Ascending aorta (tissue), 2 donors: ENCODE data around the gene CD209. TPM values are rescaled to one million over a fixed set of nuclear protein-coding genes. Genes with fewer than 3 reads are reported as not detected.
A peak's percentile ranks its signal among the peaks of the same experiment; 100 is the strongest.

Experiments used
- DNase-seq, 2 donors: peaks; one replicate each; pipeline ENCODE4 v3.0.0-alpha.2; 2019; ENCODE audit warnings: low spot score in 2 of 2
- H3K27ac ChIP-seq, 2 donors: fragments of 200-600 bp; sonication (generic); one replicate each; pipeline ENCODE4 v1.5.1; 2016 to 2017; ENCODE audit warnings: mild to moderate bottlenecking in 1 of 2
- H3K27me3 ChIP-seq: fragments of 200-600 bp; sonication (generic); one replicate; pipeline ENCODE4 v1.5.1; 2017
- H3K36me3 ChIP-seq, 2 donors: fragments of 200-600 bp; sonication (generic); one replicate each; pipeline ENCODE4 v1.5.1; 2016
- H3K4me1 ChIP-seq, 2 donors: fragments of 200-600 bp; sonication (generic); one replicate each; pipeline ENCODE4 v1.5.1; 2016 to 2017; ENCODE audit warnings: mild to moderate bottlenecking in 1 of 2
- H3K4me3 ChIP-seq, 2 donors: fragments of 200-600 bp; sonication (generic); one replicate each; pipeline ENCODE4 v1.5.1; 2016 to 2017; ENCODE audit warnings: mild to moderate bottlenecking in 1 of 2
- H3K9me3 ChIP-seq, 2 donors: fragments of 200-600 bp; sonication (generic); one replicate each; pipeline ENCODE4 v1.5.1; 2016
- CTCF ChIP-seq, 3 experiments: fragments of 200-600 bp in 2 of 3; fragments of 450-650 bp in 1 of 3; sonication (generic) in 2 of 3; IDR thresholded peaks; one replicate each; pipeline ENCODE4 v1.5.1; 2016 to 2019; ENCODE audit warnings: antibody characterized with exemption in 3 of 3, mild to moderate bottlenecking in 1 of 3, moderate library complexity in 1 of 3
- intact Hi-C: fragments of 100-400 bp; cut with DNase I; formaldehyde crosslinking; loops from one replicate; pipeline ENCODE4 v1.15.1; 2023
- total RNA-seq: library from RNA; depleted of rRNA; stranded (reverse); fragments of >200 nt; gene quantifications from one replicate; pipeline ENCODE4 v1.1.0, GENCODE V29; 2016

CD209 gene
- total RNA-seq, 1 donor from 2014 or later = 12.6 TPM

GRCh38 chr19:7709932-7710460, 37.3 kb downstream of the CD209 start:
- TF ChIP-seq CTCF (IDR thresholded peaks at IDR 0.05) = no peak
- Histone ChIP-seq H3K4me3 (no peak overlapping the region), H3K27ac (no peak overlapping the region), H3K9me3 (no peaks in the 10 kb centered on the region), H3K27me3 (no peaks in the 10 kb centered on the region), H3K36me3 (no peaks in the 10 kb centered on the region), H3K4me1 (no peaks in the 10 kb centered on the region)
- intact Hi-C loops = no loop called here
- DNase-seq = no peak

- H3K27ac ChIP-seq = no peak overlapping the region
- no peak overlapping the region for H3K4me3 ChIP-seq
- DNase-seq = no peak
- TF ChIP-seq CTCF (IDR thresholded peaks at IDR 0.05) = no peak
- no peaks in the 10 kb centered on the region for H3K9me3 ChIP-seq
- intact Hi-C loops = no loop called here
- H3K36me3 ChIP-seq = no peaks in the 10 kb centered on the region
- no peaks in the 10 kb centered on the region for H3K4me1 ChIP-seq
- no peaks in the 10 kb centered on the region for H3K27me3 ChIP-seq
Measured at GRCh38 chr19:7706955-7707456, 40.3 kb downstream of the CD209 start.

- DNase-seq = no peak
- Histone ChIP-seq H3K36me3 (no peaks in the 10 kb centered on the region), H3K27me3 (no peaks in the 10 kb centered on the region), H3K27ac (peak overlapping the region in 1 of 2 donors; percentile 16), H3K4me3 (no peak overlapping the region), H3K9me3 (no peaks in the 10 kb centered on the region), H3K4me1 (no peaks in the 10 kb centered on the region)
- TF ChIP-seq CTCF (IDR thresholded peaks at IDR 0.05) = no peak
- intact Hi-C loops = no loop called here
Measured at GRCh38 chr19:7706188-7706954, 41.0 kb downstream of the CD209 start.

- DNase-seq = no peak
- peak overlapping the region in 1 of 2 donors; percentile 16 for H3K27ac ChIP-seq
- H3K27me3 ChIP-seq = no peaks in the 10 kb centered on the region
- intact Hi-C loops = no loop called here
- H3K9me3 ChIP-seq = no peaks in the 10 kb centered on the region
- H3K4me3 ChIP-seq = no peak overlapping the region
- H3K4me1 ChIP-seq = no peaks in the 10 kb centered on the region
- no peaks in the 10 kb centered on the region for H3K36me3 ChIP-seq
- no peak for TF ChIP-seq CTCF (IDR thresholded peaks at IDR 0.05)
Measured at GRCh38 chr19:7705387-7706187, 41.7 kb downstream of the CD209 start.

GRCh38 chr19:7704280-7705060, 42.9 kb downstream of the CD209 start:
- H3K4me1 ChIP-seq = no peaks in the 10 kb centered on the region
- intact Hi-C loops = no loop called here
- no peaks in the 10 kb centered on the region for H3K27me3 ChIP-seq
- no peak overlapping the region for H3K4me3 ChIP-seq
- H3K27ac ChIP-seq = no peak overlapping the region
- H3K36me3 ChIP-seq = no peaks in the 10 kb centered on the region
- no peak for DNase-seq
- H3K9me3 ChIP-seq = no peaks in the 10 kb centered on the region
- TF ChIP-seq CTCF (IDR thresholded peaks at IDR 0.05) = no peak
